Activated naive CD8-positive, alpha-beta T cell treated with anti-CD3 and anti-CD28 coated beads for 36 hours (primary cell): ENCODE data around the gene BACE1. TPM values are rescaled to one million over a fixed set of nuclear protein-coding genes. Genes with fewer than 3 reads are reported as not detected.
"Not testable (repeated sequence)": the region's sequence is repeated elsewhere in the genome, so short reads cannot be mapped to it uniquely, and the experiment has no call there.

Experiments used
- DNase-seq: peaks from one replicate; pipeline ENCODE4 v3.0.0; 2021
- H3K27ac Mint-ChIP-seq: one replicate; pipeline ENCODE4 v1.8.0; 2022; ENCODE audit warnings: mild to moderate bottlenecking, moderate library complexity, mixed read lengths
- H3K27me3 Mint-ChIP-seq: one replicate; pipeline ENCODE4 v1.8.0; 2022; ENCODE audit warnings: mild to moderate bottlenecking, mixed read lengths
- H3K36me3 Mint-ChIP-seq: one replicate; pipeline ENCODE4 v1.8.0; 2021; ENCODE audit warnings: mild to moderate bottlenecking, mixed read lengths
- H3K4me1 Mint-ChIP-seq: one replicate; pipeline ENCODE4 v1.8.0; 2021; ENCODE audit warnings: mixed read lengths
- H3K4me3 Mint-ChIP-seq: one replicate; pipeline ENCODE4 v1.8.0; 2022; ENCODE audit warnings: mild to moderate bottlenecking, moderate library complexity, mixed read lengths
- H3K9me3 Mint-ChIP-seq: one replicate; pipeline ENCODE4 v1.8.0; 2022; ENCODE audit warnings: mixed read lengths
- total RNA-seq, 2 experiments: library from RNA; stranded (reverse); gene quantifications; one replicate each; pipeline ENCODE4 v1.2.3, GENCODE V29; 2021

The BACE1 gene
- total RNA-seq, 2 experiments from 2014 or later: 0.90 to 1.2 TPM

- no peak overlapping the region for H3K27ac Mint-ChIP-seq
- no peaks in the 10 kb centered on the region for H3K9me3 Mint-ChIP-seq
- H3K4me3 Mint-ChIP-seq: no peak overlapping the region
- no peak for DNase-seq
- peaks cover 22% of the 10 kb centered on the region for H3K36me3 Mint-ChIP-seq
- H3K4me1 Mint-ChIP-seq: peaks cover 1% of the 10 kb centered on the region
- no peaks in the 10 kb centered on the region for H3K27me3 Mint-ChIP-seq
Measured at GRCh38 chr11:117271208-117271607, 44.8 kb downstream of the BACE1 start.

DNA sequence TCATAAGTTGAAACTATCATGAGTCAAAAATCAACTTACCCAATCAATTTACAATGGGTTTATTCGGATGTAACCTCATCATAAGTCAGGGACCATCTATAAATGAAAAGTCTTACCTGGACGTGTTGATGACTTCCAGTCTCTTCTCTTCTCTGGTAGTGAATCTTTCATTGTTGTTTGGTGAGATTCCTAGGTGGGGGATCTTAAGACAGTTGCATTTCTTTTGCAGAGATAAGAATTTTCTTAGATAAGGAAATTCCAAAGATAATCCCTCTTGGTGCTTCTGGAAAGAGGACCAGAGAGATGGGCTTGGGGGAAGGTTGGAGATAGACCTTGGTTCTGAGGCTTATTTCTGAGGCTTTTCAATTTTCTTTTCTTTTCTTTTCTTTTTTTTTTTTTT is 46.2 kb downstream of the BACE1 start:
- H3K27ac Mint-ChIP-seq: no peak overlapping the region
- no peaks in the 10 kb centered on the region for H3K27me3 Mint-ChIP-seq
- H3K4me1 Mint-ChIP-seq: peaks cover 1% of the 10 kb centered on the region
- H3K36me3 Mint-ChIP-seq: peaks cover 19% of the 10 kb centered on the region
- DNase-seq: no peak
- H3K4me3 Mint-ChIP-seq: no peak overlapping the region
- no peaks in the 10 kb centered on the region for H3K9me3 Mint-ChIP-seq

GRCh38 chr11:117265745-117266144 is 50.3 kb downstream of the BACE1 start:
- no peak for DNase-seq
- Mint-ChIP-seq H3K36me3 (peaks cover 5% of the 10 kb centered on the region), H3K4me1 (peaks cover 4% of the 10 kb centered on the region), H3K27ac (no peak overlapping the region), H3K27me3 (no peaks in the 10 kb centered on the region), H3K9me3 (no peaks in the 10 kb centered on the region), H3K4me3 (no peak overlapping the region)

GRCh38 chr11:117264624-117265323 is 51.3 kb downstream of the BACE1 start:
- not testable (repeated sequence) for H3K27ac Mint-ChIP-seq, H3K4me1 Mint-ChIP-seq, H3K9me3 Mint-ChIP-seq, DNase-seq, H3K4me3 Mint-ChIP-seq, H3K36me3 Mint-ChIP-seq, H3K27me3 Mint-ChIP-seq

GRCh38 chr11:117259417-117259816 is 56.6 kb downstream of the BACE1 start:
- DNase-seq: no peak
- Mint-ChIP-seq H3K4me3 (no peak overlapping the region), H3K36me3 (peaks cover 3% of the 10 kb centered on the region), H3K4me1 (peaks cover 2% of the 10 kb centered on the region), H3K27me3 (no peaks in the 10 kb centered on the region), H3K27ac (no peak overlapping the region), H3K9me3 (no peaks in the 10 kb centered on the region)

GRCh38 chr11:117258576-117258975 is 57.5 kb downstream of the BACE1 start:
- H3K4me3 Mint-ChIP-seq: no peak overlapping the region
- no peak for DNase-seq
- peaks cover 3% of the 10 kb centered on the region for H3K36me3 Mint-ChIP-seq
- H3K9me3 Mint-ChIP-seq: no peaks in the 10 kb centered on the region
- peaks cover 2% of the 10 kb centered on the region for H3K4me1 Mint-ChIP-seq
- no peak overlapping the region for H3K27ac Mint-ChIP-seq
- no peaks in the 10 kb centered on the region for H3K27me3 Mint-ChIP-seq

DNA sequence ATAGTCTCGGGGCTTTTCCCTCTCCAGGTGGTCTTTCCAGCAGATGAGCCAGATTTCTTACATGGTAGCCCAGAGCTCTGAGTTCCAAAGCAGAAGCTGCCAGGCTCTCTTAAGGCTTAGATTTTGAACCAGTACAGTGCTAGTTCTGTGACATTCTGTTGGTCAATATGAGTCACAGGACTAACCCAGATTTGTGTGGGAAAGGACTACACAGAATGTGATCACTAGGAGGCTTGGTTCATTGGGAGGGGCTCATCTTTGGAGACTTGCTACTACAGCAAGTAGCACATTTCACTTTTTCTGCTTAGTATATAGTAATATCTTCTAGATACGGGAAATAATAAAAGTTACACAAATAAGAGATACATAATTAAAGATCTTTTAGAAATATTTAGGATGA is 59.5 kb downstream of the BACE1 start:
- no peaks in the 10 kb centered on the region for H3K27me3 Mint-ChIP-seq
- H3K4me1 Mint-ChIP-seq: peaks cover 2% of the 10 kb centered on the region
- no peak overlapping the region for H3K27ac Mint-ChIP-seq
- peaks cover 3% of the 10 kb centered on the region for H3K36me3 Mint-ChIP-seq
- DNase-seq: no peak
- H3K9me3 Mint-ChIP-seq: no peaks in the 10 kb centered on the region
- H3K4me3 Mint-ChIP-seq: no peak overlapping the region

- peaks cover 2% of the 10 kb centered on the region for H3K4me1 Mint-ChIP-seq
- H3K36me3 Mint-ChIP-seq: peaks cover 4% of the 10 kb centered on the region
Measured at GRCh38 chr11:117255966-117256365, 60.1 kb downstream of the BACE1 start.

GRCh38 chr11:117251506-117251905 is 64.5 kb downstream of the BACE1 start:
- Mint-ChIP-seq H3K27me3 (no peaks in the 10 kb centered on the region), H3K4me1 (no peaks in the 10 kb centered on the region), H3K4me3 (no peak overlapping the region), H3K27ac (no peak overlapping the region), H3K9me3 (no peaks in the 10 kb centered on the region), H3K36me3 (peaks cover 16% of the 10 kb centered on the region)
- no peak for DNase-seq

More at GRCh38 chr11:117255966-117256365, 60.1 kb downstream of the BACE1 start:
- DNase-seq: no peak
- Mint-ChIP-seq H3K9me3 (no peaks in the 10 kb centered on the region), H3K4me3 (no peak overlapping the region), H3K27me3 (no peaks in the 10 kb centered on the region), H3K27ac (no peak overlapping the region)

DNA sequence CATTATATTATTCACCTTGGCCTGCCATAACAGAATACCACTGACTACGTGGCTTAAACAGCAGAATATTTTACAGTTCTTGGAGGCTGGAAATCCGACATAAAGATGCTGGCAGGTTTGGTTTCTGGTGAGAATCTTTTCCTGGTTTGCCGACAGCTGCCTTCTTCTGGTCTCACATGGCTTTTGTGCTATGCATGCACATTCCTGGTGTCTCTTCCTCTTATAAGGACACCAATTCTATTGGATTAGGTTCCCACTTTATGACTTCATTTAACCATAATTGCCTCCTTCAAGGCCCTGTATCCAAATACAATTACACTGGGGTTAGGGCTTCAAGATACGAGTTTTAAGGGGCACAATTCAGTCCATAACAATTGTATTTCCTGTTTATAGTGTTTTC is 66.5 kb downstream of the BACE1 start:
- Mint-ChIP-seq H3K36me3 (peaks cover 16% of the 10 kb centered on the region), H3K9me3 (no peaks in the 10 kb centered on the region), H3K4me1 (no peaks in the 10 kb centered on the region), H3K4me3 (no peak overlapping the region), H3K27me3 (no peaks in the 10 kb centered on the region), H3K27ac (no peak overlapping the region)
- no peak for DNase-seq

- Mint-ChIP-seq H3K27me3 (no peaks in the 10 kb centered on the region), H3K27ac (no peak overlapping the region), H3K4me1 (no peaks in the 10 kb centered on the region), H3K36me3 (peaks cover 19% of the 10 kb centered on the region), H3K4me3 (no peak overlapping the region), H3K9me3 (no peaks in the 10 kb centered on the region)
- DNase-seq: no peak
Measured at GRCh38 chr11:117248341-117248740, 67.7 kb downstream of the BACE1 start.

- Mint-ChIP-seq H3K9me3 (no peaks in the 10 kb centered on the region), H3K4me3 (no peak overlapping the region), H3K36me3 (peaks cover 13% of the 10 kb centered on the region), H3K27me3 (no peaks in the 10 kb centered on the region), H3K4me1 (peaks cover 2% of the 10 kb centered on the region), H3K27ac (no peak overlapping the region)
- no peak for DNase-seq
Measured at GRCh38 chr11:117239295-117239694, 76.8 kb downstream of the BACE1 start.

DNA sequence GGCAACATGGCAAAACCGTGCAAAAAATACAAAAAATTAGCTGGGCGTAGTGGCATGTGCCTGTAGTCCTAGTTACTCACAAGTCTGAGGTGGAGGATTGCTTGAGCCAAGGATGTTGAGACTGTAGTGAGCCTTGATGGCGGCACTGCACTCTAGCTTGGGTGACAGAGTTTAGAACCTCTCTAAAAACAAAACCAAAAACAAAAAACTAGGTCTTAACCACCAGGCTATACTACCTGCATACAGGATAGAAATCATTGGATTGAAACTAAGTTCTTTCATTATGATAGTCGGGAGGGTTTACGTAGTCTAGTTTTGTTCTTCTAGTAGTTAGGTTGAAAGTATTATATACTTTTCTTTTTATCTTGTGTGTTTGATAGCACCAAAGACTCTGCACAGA is 77.8 kb downstream of the BACE1 start:
- no peak overlapping the region for H3K4me3 Mint-ChIP-seq
- H3K9me3 Mint-ChIP-seq: no peaks in the 10 kb centered on the region
- peaks cover 12% of the 10 kb centered on the region for H3K4me1 Mint-ChIP-seq
- DNase-seq: no peak
- no peak overlapping the region for H3K27ac Mint-ChIP-seq
- H3K27me3 Mint-ChIP-seq: no peaks in the 10 kb centered on the region
- peaks cover 10% of the 10 kb centered on the region for H3K36me3 Mint-ChIP-seq

Other genes with a start within 250 kb of the BACE1 start
- 10 to 100 TPM; 22.8 to 24.0 TPM for gene SIK3, start 217.8 kb downstream of the BACE1 start, total RNA-seq
- gene PAFAH1B2, start 172.0 kb downstream of the BACE1 start, total RNA-seq: 10 to 100 TPM; 67.5 to 67.6 TPM
- gene SIDT2, start 137.5 kb downstream of the BACE1 start, total RNA-seq: 1 to 10 TPM; 8.0 to 8.7 TPM
- 1 to 10 TPM; 2.0 TPM for gene TAGLN, start 116.9 kb downstream of the BACE1 start, total RNA-seq
- 10 to 100 TPM; 85.0 to 85.9 TPM for gene PCSK7, start 84.2 kb downstream of the BACE1 start, total RNA-seq
- 10 to 100 TPM; 16.6 to 17.3 TPM for gene RNF214, start 83.6 kb downstream of the BACE1 start, total RNA-seq
- gene BACE1-AS, start 24.9 kb downstream of the BACE1 start, total RNA-seq: 1 to 10 TPM; 3.1 to 3.8 TPM
- gene CEP164, start 11.6 kb upstream of the BACE1 start, total RNA-seq: 10 to 100 TPM; 24.8 to 28.3 TPM